Cardiac muscle cell (in vitro differentiated cells and primary cell): ENCODE results near the gene ST6GALNAC3. TPM values are rescaled to one million over a fixed set of nuclear protein-coding genes. Genes with fewer than 3 reads are reported as not detected.

Experiments used
- DNase-seq, 2 donors: peaks; one replicate each; pipeline versions ENCODE4 v3.0.0 to v3.0.0-alpha.2; 2010 to 2017; ENCODE audit warnings: low read depth in 1 of 2, low spot score in 1 of 2
- H3K27ac ChIP-seq: fragments of 200-600 bp; sonication (generic); 2 replicates; pipeline ENCODE4 v1.5.1; 2016
- H3K27me3 ChIP-seq: fragments of 200-600 bp; sonication (generic); 2 replicates; pipeline ENCODE4 v1.6.0; 2016; ENCODE audit warnings: control low read depth
- H3K36me3 ChIP-seq: fragments of 200-600 bp; sonication (generic); 2 replicates; pipeline ENCODE4 v1.5.1; 2016; ENCODE audit warnings: control low read depth
- H3K4me1 ChIP-seq: fragments of 200-600 bp; sonication (generic); 2 replicates; pipeline ENCODE4 v1.8.1; 2017; ENCODE audit warnings: low read depth, mild to moderate bottlenecking, mixed run types
- H3K4me3 ChIP-seq: fragments of 200-600 bp; sonication (generic); 2 replicates; pipeline ENCODE4 v1.5.1; 2016; ENCODE audit warnings: mild to moderate bottlenecking
- H3K9me3 ChIP-seq: fragments of 200-600 bp; sonication (generic); 2 replicates; pipeline ENCODE4 v1.5.1; 2017; ENCODE audit warnings: low read depth, mild to moderate bottlenecking, control low read depth
- polyA plus RNA-seq: library from polyadenylated mRNA; unstranded; fragments of >200 nt; fragmentation: Nextera tagmentation; extraction: Ambion mirVana; gene quantifications from 2 replicates; pipeline ENCODE4 v1.2.1, GENCODE V29; 2016
- total RNA-seq: library from RNA; depleted of rRNA; stranded (reverse); fragments of >200 nt; gene quantifications from 2 replicates; pipeline ENCODE4 v1.2.3, GENCODE V29; 2016
- TF ChIP-seq, protein P1 (sequence below): IDR thresholded peaks from 2 replicates; pipeline ENCODE4 v1.5.1; 2012; ENCODE audit warnings: low read depth, mild to moderate bottlenecking, low read length

The ST6GALNAC3 gene
- total and polyA plus RNA-seq, 2 experiments from 2014 or later: 10.4 to 14.8 TPM

DNA sequence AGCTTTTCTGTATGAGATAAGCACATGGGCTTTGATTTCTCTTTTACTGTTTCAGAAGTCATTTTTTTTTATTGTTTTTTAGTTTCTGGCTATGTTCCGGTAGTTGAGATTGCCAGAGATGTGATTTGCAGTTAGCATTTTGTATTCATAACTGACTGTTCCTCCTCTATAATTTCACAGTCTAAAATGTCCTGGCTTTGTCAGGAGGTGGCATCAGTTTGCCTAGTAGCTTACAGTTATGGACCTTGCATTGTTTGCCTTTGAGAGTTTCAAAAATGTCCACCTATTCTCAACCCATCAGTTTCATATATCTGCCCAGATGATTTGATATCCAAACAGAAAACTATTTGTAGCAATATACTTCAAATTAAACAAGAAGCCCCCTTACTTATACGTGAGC, 39.5 kb upstream of the ST6GALNAC3 start:
- no peaks in the 10 kb centered on the region for H3K9me3 ChIP-seq
- H3K4me1 ChIP-seq: no peaks in the 10 kb centered on the region
- no peak overlapping the region for H3K4me3 ChIP-seq
- TF ChIP-seq, protein P1, sequence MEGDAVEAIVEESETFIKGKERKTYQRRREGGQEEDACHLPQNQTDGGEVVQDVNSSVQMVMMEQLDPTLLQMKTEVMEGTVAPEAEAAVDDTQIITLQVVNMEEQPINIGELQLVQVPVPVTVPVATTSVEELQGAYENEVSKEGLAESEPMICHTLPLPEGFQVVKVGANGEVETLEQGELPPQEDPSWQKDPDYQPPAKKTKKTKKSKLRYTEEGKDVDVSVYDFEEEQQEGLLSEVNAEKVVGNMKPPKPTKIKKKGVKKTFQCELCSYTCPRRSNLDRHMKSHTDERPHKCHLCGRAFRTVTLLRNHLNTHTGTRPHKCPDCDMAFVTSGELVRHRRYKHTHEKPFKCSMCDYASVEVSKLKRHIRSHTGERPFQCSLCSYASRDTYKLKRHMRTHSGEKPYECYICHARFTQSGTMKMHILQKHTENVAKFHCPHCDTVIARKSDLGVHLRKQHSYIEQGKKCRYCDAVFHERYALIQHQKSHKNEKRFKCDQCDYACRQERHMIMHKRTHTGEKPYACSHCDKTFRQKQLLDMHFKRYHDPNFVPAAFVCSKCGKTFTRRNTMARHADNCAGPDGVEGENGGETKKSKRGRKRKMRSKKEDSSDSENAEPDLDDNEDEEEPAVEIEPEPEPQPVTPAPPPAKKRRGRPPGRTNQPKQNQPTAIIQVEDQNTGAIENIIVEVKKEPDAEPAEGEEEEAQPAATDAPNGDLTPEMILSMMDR: peak; percentile 41
- H3K27ac ChIP-seq: no peak overlapping the region
- no peaks in the 10 kb centered on the region for H3K27me3 ChIP-seq
- DNase-seq: peak in 1 of 2 donors; percentile 20
- H3K36me3 ChIP-seq: no peaks in the 10 kb centered on the region

DNA sequence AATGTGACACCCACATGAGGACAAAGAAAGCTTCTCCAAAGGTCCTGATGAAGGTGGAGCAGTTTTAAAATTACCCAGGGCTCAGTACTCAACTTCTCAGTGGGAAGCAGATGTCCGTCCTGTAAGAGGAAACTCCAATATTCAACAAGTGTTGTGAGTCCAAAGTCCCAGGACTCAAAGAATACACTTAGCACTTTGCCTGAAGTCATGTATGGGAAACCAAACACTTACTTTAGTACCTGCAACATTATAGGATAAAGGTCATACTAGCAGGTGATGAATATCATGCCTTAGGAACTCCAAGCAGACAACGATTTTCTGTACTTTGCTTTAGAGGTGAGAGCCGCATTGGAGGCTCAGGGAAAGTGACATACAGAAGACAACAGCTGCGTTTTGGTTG, 37.2 kb upstream of the ST6GALNAC3 start:
- Histone ChIP-seq H3K27ac (no peak overlapping the region), H3K4me3 (no peak overlapping the region), H3K4me1 (peaks cover 6% of the 10 kb centered on the region), H3K36me3 (no peaks in the 10 kb centered on the region), H3K9me3 (no peaks in the 10 kb centered on the region), H3K27me3 (no peaks in the 10 kb centered on the region)
- DNase-seq: no peak
- TF ChIP-seq, protein P1: no peak

DNA sequence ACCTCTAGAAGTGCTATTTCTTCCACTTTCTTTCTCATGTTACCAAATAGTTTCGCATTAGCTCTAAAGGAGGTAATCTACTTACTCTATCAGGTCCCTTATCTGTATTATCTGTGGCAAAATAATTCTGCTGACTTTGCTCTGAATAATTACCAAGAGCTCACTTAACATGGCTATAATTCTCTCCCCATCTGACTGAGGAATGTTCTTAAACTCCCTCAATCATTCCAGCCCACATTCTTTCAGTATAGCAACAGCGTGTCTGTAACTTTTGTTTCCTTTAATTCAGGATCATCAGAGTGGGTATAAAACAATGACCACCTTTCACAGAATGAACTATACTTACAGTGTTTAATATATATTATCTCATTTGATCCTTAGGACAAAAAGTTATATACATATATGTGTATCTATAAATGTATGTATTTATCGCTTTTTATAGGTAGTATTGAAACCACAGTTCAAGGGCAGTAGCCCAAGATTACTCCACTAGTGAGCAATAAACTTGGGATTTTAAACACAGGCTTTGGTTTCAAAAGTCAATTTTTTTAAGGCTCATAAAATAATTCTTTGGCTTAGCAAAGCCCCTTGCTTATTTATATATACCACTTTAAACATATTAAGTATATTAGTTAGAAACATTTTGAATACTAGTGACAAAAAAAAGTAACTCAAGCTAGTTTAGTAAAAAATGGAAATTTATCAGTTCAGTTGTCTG, 36.1 kb upstream of the ST6GALNAC3 start:
- Histone ChIP-seq H3K27me3 (no peaks in the 10 kb centered on the region), H3K27ac (no peak overlapping the region), H3K9me3 (no peaks in the 10 kb centered on the region), H3K4me3 (no peak overlapping the region), H3K36me3 (no peaks in the 10 kb centered on the region), H3K4me1 (peaks cover 15% of the 10 kb centered on the region)
- peak in 1 of 2 donors; percentile 9 for DNase-seq
- TF ChIP-seq, protein P1: no peak

DNA sequence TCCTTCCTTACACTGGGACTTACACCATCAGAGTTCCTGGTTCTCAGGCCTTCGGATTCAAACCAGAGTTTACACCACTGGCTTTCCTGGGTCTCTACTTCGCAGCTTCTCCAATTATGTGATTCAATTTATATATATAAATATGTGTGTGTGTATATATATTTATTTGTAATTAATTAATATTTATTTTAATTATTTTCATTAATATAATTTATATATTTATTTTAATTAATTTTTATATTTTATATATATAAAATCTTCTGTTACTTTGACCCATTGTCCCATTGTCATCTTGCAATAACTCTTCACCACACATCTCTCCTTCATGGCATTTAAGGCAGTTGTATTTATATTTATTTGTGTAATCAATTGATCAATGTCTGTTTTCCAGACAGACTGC, 28.4 kb upstream of the ST6GALNAC3 start:
- DNase-seq: no peak
- H3K9me3 ChIP-seq: no peaks in the 10 kb centered on the region
- H3K4me1 ChIP-seq: peaks cover 10% of the 10 kb centered on the region
- no peaks in the 10 kb centered on the region for H3K27me3 ChIP-seq
- H3K27ac ChIP-seq: no peak overlapping the region
- H3K4me3 ChIP-seq: no peak overlapping the region
- TF ChIP-seq, protein P1: no peak
- H3K36me3 ChIP-seq: no peaks in the 10 kb centered on the region

DNA sequence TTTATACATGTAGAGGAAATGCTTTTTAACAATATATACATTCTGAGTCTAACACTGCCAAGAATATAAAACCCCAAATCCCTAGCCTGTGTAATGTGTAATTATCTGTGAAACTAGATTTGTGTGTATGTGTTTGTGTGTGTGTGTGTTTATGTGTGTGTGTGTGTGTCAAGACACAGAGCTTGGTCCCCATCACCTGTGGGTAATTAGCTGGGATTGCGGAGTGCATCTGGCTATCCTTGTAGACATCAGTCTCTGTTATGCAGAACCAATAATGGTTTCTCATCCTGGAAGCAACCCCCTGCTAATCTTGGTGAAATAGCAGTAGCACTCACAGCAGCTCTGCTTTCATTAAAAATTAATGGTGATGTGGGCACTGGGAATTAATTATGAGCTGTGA, 26.3 kb upstream of the ST6GALNAC3 start:
- TF ChIP-seq, protein P1: no peak
- Histone ChIP-seq H3K4me1 (peaks cover under 1% of the 10 kb centered on the region), H3K36me3 (no peaks in the 10 kb centered on the region), H3K9me3 (no peaks in the 10 kb centered on the region), H3K27me3 (no peaks in the 10 kb centered on the region), H3K27ac (no peak overlapping the region), H3K4me3 (no peak overlapping the region)
- DNase-seq: no peak
